ENCODE data around the gene ST7. TPM values are rescaled to one million over a fixed set of nuclear protein-coding genes. Genes with fewer than 3 reads are reported as not detected.

Gene ST7
- total RNA-seq, 4 donors from 2014 or later = 7.2 to 47.9 (median 19.1) TPM

DNA sequence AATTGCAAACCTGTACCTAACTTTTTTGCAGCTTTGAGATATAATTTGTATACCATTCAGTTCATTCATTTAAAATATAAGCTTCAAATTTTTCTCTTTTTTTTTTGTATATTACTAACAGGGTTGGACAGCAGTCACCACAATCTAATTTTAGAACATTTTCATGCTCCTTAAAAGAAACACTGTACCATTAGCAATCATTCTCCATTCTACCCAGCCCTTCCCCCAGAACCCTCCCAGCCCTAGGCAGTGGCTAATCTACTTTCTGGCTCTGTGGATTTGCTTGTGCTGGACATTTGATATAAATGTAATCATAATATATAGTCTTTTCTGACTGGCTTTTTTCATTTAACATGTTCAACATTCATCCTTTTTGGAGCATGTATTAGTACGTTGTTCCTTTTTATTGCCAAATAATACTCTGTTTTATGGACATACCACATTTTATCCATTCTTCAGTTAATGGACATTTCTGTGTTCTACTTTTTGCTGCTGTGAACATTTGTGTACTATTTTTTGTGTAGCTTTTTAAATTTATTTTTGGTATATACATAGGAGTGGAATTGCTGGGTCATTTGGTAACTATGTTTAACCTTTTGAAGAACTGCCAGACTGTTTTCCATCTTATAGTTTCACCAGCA is 40.9 kb upstream of the ST7 start:
- 100% methylated on average over 1 of the region's 1 CpG for WGBS, 2 donors (ENCODE audit: low coverage in 1 of 2)
- Histone ChIP-seq H3K9me3 (no peaks in the 10 kb centered on the region), H3K4me3 (no peak overlapping the region), H3K27ac (no peak overlapping the region), H3K36me3 (peaks cover 0 to 49% (median 22%) of the 10 kb centered on the region in 4 donors), H3K4me1 (no peaks in the 10 kb centered on the region), H3K27me3 (no peaks in the 10 kb centered on the region)
- in situ Hi-C loops (cut with MboI; ENCODE audit: low pct_ligation_motif_present in 1 of 4, low pct_unique_long_range_greater_than_20kb in 1 of 4, low sequenced_read_pairs in 3 of 4) (no loop called here), intact Hi-C loops (cut with DNase I; ENCODE audit: low total_unique reads) (no loop called here)
- DNase-seq = no peak
- TF ChIP-seq POLR2AphosphoS5 (IDR thresholded peaks at IDR 0.05) = no peak
- TF ChIP-seq POLR2A (IDR thresholded peaks at IDR 0.05) = no peak
- TF ChIP-seq, protein P1, sequence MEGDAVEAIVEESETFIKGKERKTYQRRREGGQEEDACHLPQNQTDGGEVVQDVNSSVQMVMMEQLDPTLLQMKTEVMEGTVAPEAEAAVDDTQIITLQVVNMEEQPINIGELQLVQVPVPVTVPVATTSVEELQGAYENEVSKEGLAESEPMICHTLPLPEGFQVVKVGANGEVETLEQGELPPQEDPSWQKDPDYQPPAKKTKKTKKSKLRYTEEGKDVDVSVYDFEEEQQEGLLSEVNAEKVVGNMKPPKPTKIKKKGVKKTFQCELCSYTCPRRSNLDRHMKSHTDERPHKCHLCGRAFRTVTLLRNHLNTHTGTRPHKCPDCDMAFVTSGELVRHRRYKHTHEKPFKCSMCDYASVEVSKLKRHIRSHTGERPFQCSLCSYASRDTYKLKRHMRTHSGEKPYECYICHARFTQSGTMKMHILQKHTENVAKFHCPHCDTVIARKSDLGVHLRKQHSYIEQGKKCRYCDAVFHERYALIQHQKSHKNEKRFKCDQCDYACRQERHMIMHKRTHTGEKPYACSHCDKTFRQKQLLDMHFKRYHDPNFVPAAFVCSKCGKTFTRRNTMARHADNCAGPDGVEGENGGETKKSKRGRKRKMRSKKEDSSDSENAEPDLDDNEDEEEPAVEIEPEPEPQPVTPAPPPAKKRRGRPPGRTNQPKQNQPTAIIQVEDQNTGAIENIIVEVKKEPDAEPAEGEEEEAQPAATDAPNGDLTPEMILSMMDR (IDR thresholded peaks at IDR 0.05) = no peak
- no peak for TF ChIP-seq EP300 (IDR thresholded peaks at IDR 0.05; ENCODE audit: low read depth)

- 83 to 86% methylated on average over 3 of the region's 3 CpGs for WGBS, 2 donors (ENCODE audit: low coverage in 1 of 2)
- Histone ChIP-seq H3K4me1 (no peaks in the 10 kb centered on the region), H3K27me3 (no peaks in the 10 kb centered on the region), H3K27ac (no peak overlapping the region), H3K36me3 (peaks cover 0 to 39% (median 18%) of the 10 kb centered on the region in 4 donors), H3K9me3 (no peaks in the 10 kb centered on the region), H3K4me3 (no peak overlapping the region)
- in situ Hi-C loops (cut with MboI; ENCODE audit: low pct_ligation_motif_present in 1 of 4, low pct_unique_long_range_greater_than_20kb in 1 of 4, low sequenced_read_pairs in 3 of 4) (no loop called here), intact Hi-C loops (cut with DNase I; ENCODE audit: low total_unique reads) (no loop called here)
- TF ChIP-seq, protein P1 (IDR thresholded peaks at IDR 0.05) = no peak
- no peak for TF ChIP-seq POLR2A (IDR thresholded peaks at IDR 0.05)
- TF ChIP-seq POLR2AphosphoS5 (IDR thresholded peaks at IDR 0.05) = no peak
- no peak for TF ChIP-seq EP300 (IDR thresholded peaks at IDR 0.05; ENCODE audit: low read depth)
- no peak for DNase-seq
These were observed 34.6 kb upstream of the ST7 start for GRCh38 chr7:116918704-116919103.

DNA sequence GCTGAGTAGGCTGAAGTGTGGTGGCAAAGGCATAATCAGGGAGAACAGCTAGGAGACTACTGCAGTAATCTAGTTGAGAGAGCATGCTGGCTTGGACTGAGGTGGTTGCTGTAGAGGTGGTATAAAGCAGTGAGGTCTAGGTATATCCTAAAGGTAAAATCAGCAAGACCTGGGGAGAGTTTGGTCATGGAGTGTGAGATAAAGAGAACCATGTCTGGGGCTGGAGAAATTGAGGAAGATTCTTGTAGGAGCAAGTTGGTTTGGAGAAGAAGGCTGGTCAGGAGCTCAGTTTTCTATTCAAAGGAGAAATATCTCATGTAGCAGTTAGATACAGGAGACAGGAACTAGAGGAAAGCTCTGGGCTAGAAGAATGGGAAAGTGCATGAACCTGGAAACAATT is 32.9 kb upstream of the ST7 start:
- TF ChIP-seq, protein P1 (IDR thresholded peaks at IDR 0.05) = no peak
- TF ChIP-seq EP300 (IDR thresholded peaks at IDR 0.05; ENCODE audit: low read depth) = no peak
- TF ChIP-seq POLR2A (IDR thresholded peaks at IDR 0.05) = no peak
- TF ChIP-seq POLR2AphosphoS5 (IDR thresholded peaks at IDR 0.05) = no peak
- no peaks in the 10 kb centered on the region for H3K4me1 ChIP-seq
- in situ Hi-C loops (cut with MboI; ENCODE audit: low pct_ligation_motif_present in 1 of 4, low pct_unique_long_range_greater_than_20kb in 1 of 4, low sequenced_read_pairs in 3 of 4) (loop anchor here in 1 of 4 donors (10.0 kb wide), 1 partner anchor 204 kb away; no protein-coding TSS in a partner anchor), intact Hi-C loops (cut with DNase I; ENCODE audit: low total_unique reads) (no loop called here)
- no peak overlapping the region for H3K4me3 ChIP-seq
- no peaks in the 10 kb centered on the region for H3K27me3 ChIP-seq
- no peak overlapping the region for H3K27ac ChIP-seq
- H3K36me3 ChIP-seq = peaks cover 0 to 30% (median 15%) of the 10 kb centered on the region in 4 donors
- no peak for DNase-seq
- H3K9me3 ChIP-seq = no peaks in the 10 kb centered on the region

GRCh38 chr7:116922545-116922944 is 30.8 kb upstream of the ST7 start:
- 66 to 82% methylated on average over 5 of the region's 5 CpGs for WGBS, 2 donors (ENCODE audit: low coverage in 1 of 2)
- TF ChIP-seq POLR2AphosphoS5 (IDR thresholded peaks at IDR 0.05) = no peak
- Histone ChIP-seq H3K4me1 (no peaks in the 10 kb centered on the region), H3K36me3 (peaks cover 0 to 17% (median 7%) of the 10 kb centered on the region in 4 donors), H3K27ac (no peak overlapping the region), H3K9me3 (no peaks in the 10 kb centered on the region), H3K27me3 (no peaks in the 10 kb centered on the region), H3K4me3 (no peak overlapping the region)
- in situ Hi-C loops (cut with MboI; ENCODE audit: low pct_ligation_motif_present in 1 of 4, low pct_unique_long_range_greater_than_20kb in 1 of 4, low sequenced_read_pairs in 3 of 4) (loop anchor here in 1 of 4 donors (10.0 kb wide), 1 partner anchor 202 kb away; no protein-coding TSS in a partner anchor), intact Hi-C loops (cut with DNase I; ENCODE audit: low total_unique reads) (no loop called here)
- no peak for DNase-seq

DNA sequence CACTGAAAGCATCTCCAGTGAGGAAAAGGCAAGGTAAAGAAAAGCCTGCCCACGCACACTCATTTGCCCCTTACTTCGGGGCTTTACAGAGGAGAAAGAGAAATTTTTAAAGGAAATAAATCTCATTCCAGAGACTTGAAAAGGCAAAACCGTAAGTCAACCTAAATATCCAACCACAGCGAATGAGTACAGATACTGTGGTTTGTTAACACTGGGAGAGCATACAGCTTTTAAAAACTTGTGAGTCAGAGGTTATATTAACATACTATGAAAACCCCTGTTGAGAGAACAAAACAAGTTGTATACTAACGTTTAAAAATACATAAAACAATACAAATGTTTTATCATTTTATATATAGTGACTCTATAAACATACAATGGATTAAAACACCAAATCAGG is 28.6 kb upstream of the ST7 start:
- TF ChIP-seq EP300 (IDR thresholded peaks at IDR 0.05; ENCODE audit: low read depth) (no peak), POLR2A (IDR thresholded peaks at IDR 0.05) (no peak), POLR2AphosphoS5 (IDR thresholded peaks at IDR 0.05) (no peak)
- TF ChIP-seq, protein P1 (IDR thresholded peaks at IDR 0.05) = no peak
- Histone ChIP-seq H3K4me1 (no peaks in the 10 kb centered on the region), H3K4me3 (no peak overlapping the region), H3K27ac (no peak overlapping the region), H3K9me3 (no peaks in the 10 kb centered on the region), H3K36me3 (no peaks in the 10 kb centered on the region), H3K27me3 (no peaks in the 10 kb centered on the region)
- intact Hi-C loops (cut with DNase I; ENCODE audit: low total_unique reads) (no loop called here), in situ Hi-C loops (cut with MboI; ENCODE audit: low pct_ligation_motif_present in 1 of 4, low pct_unique_long_range_greater_than_20kb in 1 of 4, low sequenced_read_pairs in 3 of 4) (loop anchor here in 1 of 4 donors (10.0 kb wide), 1 partner anchor 200 kb away; no protein-coding TSS in a partner anchor)
- WGBS, 2 donors (ENCODE audit: low coverage in 1 of 2) = 61 to 62% methylated on average over 5 of the region's 5 CpGs
- DNase-seq = no peak

Measured in transverse colon (tissue), 4 donors.